SK-N-SH (cell line): ENCODE data around the gene KIF13A. TPM values are rescaled to one million over a fixed set of nuclear protein-coding genes. Genes with fewer than 3 reads are reported as not detected.

Experiments
- EP300 ChIP-seq, 2 experiments: IDR thresholded peaks; 2 replicates each; pipeline versions ENCODE4 v1.4.0 to v1.6.1; 2012; ENCODE audit warnings: borderline replicate concordance in 1 of 2, low read depth in 1 of 2, low read length in 1 of 2
- EZH2phosphoT487 ChIP-seq: fragments of 200-600 bp; sonication (generic); IDR thresholded peaks from 2 replicates; pipeline ENCODE4 v1.6.1; 2017; ENCODE audit warnings: low read depth, mixed run types, mild to moderate bottlenecking, antibody characterized with exemption, moderate library complexity, borderline replicate concordance
- FOXM1 ChIP-seq: IDR thresholded peaks from 2 replicates; pipeline ENCODE4 v1.4.0; 2012; ENCODE audit warnings: low read depth, mild to moderate bottlenecking
- MAX ChIP-seq: IDR thresholded peaks from 2 replicates; pipeline ENCODE4 v1.4.0; 2012; ENCODE audit warnings: low read depth
- MEF2A ChIP-seq: IDR thresholded peaks from 2 replicates; pipeline ENCODE4 v1.4.0; 2012; ENCODE audit warnings: low read depth, borderline replicate concordance
- NFIC ChIP-seq: IDR thresholded peaks from 2 replicates; pipeline ENCODE4 v1.4.0; 2012; ENCODE audit warnings: borderline replicate concordance
- NRF1 ChIP-seq: IDR thresholded peaks from 2 replicates; pipeline ENCODE4 v1.6.1; 2012; ENCODE audit warnings: low read depth, mild to moderate bottlenecking, low read length
- POLR2AphosphoS5 ChIP-seq: IDR thresholded peaks from 2 replicates; pipeline ENCODE4 v1.6.1; 2012; ENCODE audit warnings: low read depth, low read length
- RAD21 ChIP-seq: IDR thresholded peaks from 2 replicates; pipeline ENCODE4 v1.6.1; 2012; ENCODE audit warnings: mild to moderate bottlenecking, low read length
- REST ChIP-seq: IDR thresholded peaks from 2 replicates; pipeline ENCODE4 v1.6.1; 2012; ENCODE audit warnings: mild to moderate bottlenecking, low read depth, low read length, moderate library complexity
- RFX5 ChIP-seq: IDR thresholded peaks from 2 replicates; pipeline ENCODE4 v1.6.1; 2012; ENCODE audit warnings: mild to moderate bottlenecking, improper control_type of control experiment, low read length
- RXRA ChIP-seq: IDR thresholded peaks from 2 replicates; pipeline ENCODE4 v1.4.0; 2012; ENCODE audit warnings: low read depth, mild to moderate bottlenecking, borderline replicate concordance
- SMC3 ChIP-seq: IDR thresholded peaks from 2 replicates; pipeline ENCODE4 v1.6.1; 2012; ENCODE audit warnings: low read depth, low read length, improper control_type of control experiment
- TAF1 ChIP-seq: IDR thresholded peaks from 2 replicates; pipeline ENCODE4 v1.6.1; 2012; ENCODE audit warnings: low read depth, mild to moderate bottlenecking, low read length, moderate library complexity, borderline replicate concordance
- TCF12 ChIP-seq: IDR thresholded peaks from 2 replicates; pipeline ENCODE4 v1.4.0; 2012
- TEAD4 ChIP-seq: IDR thresholded peaks from 2 replicates; pipeline ENCODE4 v1.4.0; 2012; ENCODE audit warnings: mild to moderate bottlenecking, borderline replicate concordance; ENCODE audit not compliant: insufficient read depth
- USF1 ChIP-seq: IDR thresholded peaks from 2 replicates; pipeline ENCODE4 v1.4.0; 2012; ENCODE audit warnings: low read depth, borderline replicate concordance
- USF2 ChIP-seq: fragments of 150-350 bp; IDR thresholded peaks from 2 replicates; pipeline ENCODE4 v1.6.1; 2017; ENCODE audit warnings: antibody characterized with exemption, low read length, low read depth, borderline replicate concordance
- YY1 ChIP-seq: IDR thresholded peaks from 2 replicates; pipeline ENCODE4 v1.4.0; 2012; ENCODE audit warnings: low read depth, mild to moderate bottlenecking
- polyA plus RNA-seq, 3 experiments: library from polyadenylated mRNA; depleted of rRNA; stranded (reverse); fragments of >200 nt; gene quantifications; 2 replicates each; pipeline ENCODE4 v1.2.3, GENCODE V29; 2012

KIF13A gene
- polyA plus RNA-seq, 1 of the 3 experiments (the other 2 are of a cell fraction), result 18.2 TPM

- TF ChIP-seq TEAD4 (peak; percentile 62; the same call in 1 of the 2 replicates), FOXM1 (peak; percentile 63; the same call in 1 of the 2 replicates), RXRA (peak; percentile 34; the same call in 1 of the 2 replicates), RAD21 (no peak), SMC3 (no peak), TCF12 (peak; percentile 98), USF2 (no peak), NRF1 (no peak), REST (peak; percentile 52; the same call in 1 of the 2 replicates), MEF2A (no peak), MAX (peak; percentile 60), NFIC (peak; percentile 67), USF1 (peak; percentile 70), TAF1 (no peak; the same call in 1 of the 2 replicates), EZH2phosphoT487 (no peak), YY1 (no peak), POLR2AphosphoS5 (peak; percentile 84), RFX5 (peak; percentile 55; the same call in 1 of the 2 replicates), EP300 (IDR thresholded peaks at IDR 0.05; ENCODE audit: borderline replicate concordance in 1 of 2, low read depth in 1 of 2, low read length in 1 of 2) (peak; percentile 52 to 75; a peak in 3 of 4 replicates)
Measured at GRCh38 chr6:17962436-17963031, 24.9 kb downstream of the KIF13A start (continued).
